Measurements from ENCODE around the gene CELF5. TPM values are rescaled to one million over a fixed set of nuclear protein-coding genes. Genes with fewer than 3 reads are reported as not detected.
A peak's percentile ranks its signal among the peaks of the same experiment; 100 is the strongest.

The CELF5 gene
- total and polyA plus RNA-seq, 9 of the 15 experiments (the other 6 are each of a cell fraction or from before 2014, with no cell fraction given) = 0.01 to 0.56 (median 0.22) TPM

- TF ChIP-seq PKNOX1 (IDR thresholded peaks at IDR 0.05) (0 out of 2 replicates have a peak, but pooled peaks have one; percentile 2), PHF8 (IDR thresholded peaks at IDR 0.05; ENCODE audit: borderline replicate concordance, low read length) (no peak), ZNF184 (CRISPR knock-in tag; IDR thresholded peaks at IDR 0.05) (no peak), TFAP4 (CRISPR knock-in tag; IDR thresholded peaks at IDR 0.05; ENCODE audit: borderline replicate concordance) (peak; percentile 70), ZNF318 (IDR thresholded peaks at IDR 0.05; ENCODE audit: borderline replicate concordance in 1 of 2, low read depth in 1 of 2) (no peak), IFI16 (CRISPR knock-in tag; IDR thresholded peaks at IDR 0.05) (no peak), ZBTB1 (CRISPR knock-in tag; IDR thresholded peaks at IDR 0.05; ENCODE audit: borderline replicate concordance, low read depth) (no peak), VEZF1 (CRISPR knock-in tag; IDR thresholded peaks at IDR 0.05) (peak; percentile 4; the same call in 1 of the 2 replicates), ZKSCAN8 (CRISPR knock-in tag; IDR thresholded peaks at IDR 0.05) (no peak), FOXK2 (conservative IDR thresholded peaks at IDR 0.05 in 1 of 2, IDR thresholded peaks at IDR 0.05 in 1 of 2; ENCODE audit: low read depth in 2 of 2) (no peak), CBX8 (IDR thresholded peaks at IDR 0.05; ENCODE audit: borderline replicate concordance, extremely low read depth, low read depth, low read length, poor library complexity, severe bottlenecking) (no peak)
Observed at GRCh38 chr19:3193256-3194105, 31.0 kb upstream of the CELF5 start (continued).

Measured in K562 (cell line).